Mesendoderm (in vitro differentiated cells): ENCODE results near the gene MROH2B.

ENCODE experiments used
- DNase-seq: peaks from one replicate; pipeline ENCODE4 v3.0.0; 2013
- H2AK5ac ChIP-seq: 2 replicates; pipeline ENCODE4 v1.6.1; 2013; ENCODE audit warnings: low read length, inconsistent platforms
- H2BK120ac ChIP-seq: 2 replicates; pipeline ENCODE4 v1.6.1; 2013; ENCODE audit warnings: low read depth, mild to moderate bottlenecking, low read length, moderate library complexity, mixed read lengths
- H2BK15ac ChIP-seq: replicated peaks from 2 replicates; pipeline ENCODE4 v1.6.1; 2013; ENCODE audit warnings: low read depth, mild to moderate bottlenecking, moderate library complexity
- H2BK5ac ChIP-seq: 2 replicates; pipeline ENCODE4 v1.6.1; 2013; ENCODE audit warnings: low read length, inconsistent platforms
- H3K18ac ChIP-seq: 2 replicates; pipeline ENCODE4 v1.6.1; 2013; ENCODE audit warnings: mild to moderate bottlenecking, low read length, mixed read lengths
- H3K23ac ChIP-seq: one replicate; pipeline ENCODE4 v1.6.1; 2013; ENCODE audit warnings: low read length
- H3K27ac ChIP-seq: 2 replicates; pipeline ENCODE4 v1.5.1; 2013; ENCODE audit warnings: low read depth, mild to moderate bottlenecking, inconsistent platforms, low read length, moderate library complexity
- H3K27me3 ChIP-seq: 2 replicates; pipeline ENCODE4 v1.6.1; 2013; ENCODE audit warnings: low read length, control low read depth, mild to moderate bottlenecking, inconsistent platforms; ENCODE audit not compliant: insufficient read depth, poor library complexity
- H3K36me3 ChIP-seq: 2 replicates; pipeline ENCODE4 v1.6.1; 2013; ENCODE audit warnings: low read length, inconsistent platforms; ENCODE audit not compliant: control insufficient read depth, insufficient read depth
- H3K4ac ChIP-seq: one replicate; pipeline ENCODE4 v1.6.1; 2013; ENCODE audit warnings: low read depth, mild to moderate bottlenecking, low read length, moderate library complexity
- H3K4me1 ChIP-seq: 2 replicates; pipeline ENCODE4 v1.6.1; 2013; ENCODE audit warnings: low read depth, low read length, inconsistent platforms; ENCODE audit not compliant: control insufficient read depth
- H3K4me2 ChIP-seq: 2 replicates; pipeline ENCODE4 v1.6.1; 2013; ENCODE audit warnings: low read length
- H3K4me3 ChIP-seq: 2 replicates; pipeline ENCODE4 v1.5.1; 2013; ENCODE audit warnings: mild to moderate bottlenecking, low read length
- H3K56ac ChIP-seq: one replicate; pipeline ENCODE4 v1.6.1; 2013; ENCODE audit warnings: low read length
- H3K79me1 ChIP-seq: 2 replicates; pipeline ENCODE4 v1.6.1; 2013; ENCODE audit warnings: low read length, inconsistent platforms
- H3K79me2 ChIP-seq: 2 replicates; pipeline ENCODE4 v1.6.1; 2013; ENCODE audit warnings: mild to moderate bottlenecking, low read length; ENCODE audit not compliant: control insufficient read depth, insufficient read depth
- H3K9ac ChIP-seq: 2 replicates; pipeline ENCODE4 v1.6.1; 2013; ENCODE audit warnings: low read length, inconsistent platforms
- H4K5ac ChIP-seq: one replicate; pipeline ENCODE4 v1.6.1; 2013; ENCODE audit warnings: low read length
- H4K8ac ChIP-seq: one replicate; pipeline ENCODE4 v1.6.1; 2013; ENCODE audit warnings: low read depth, mild to moderate bottlenecking, control low read depth, low read length, moderate library complexity
- WGBS: extraction: QIAGEN DNeasy Blood & Tissue Kit; methylation state at CpG from one replicate; pipeline ENCODE4 v1.1.7; 2013; ENCODE audit warnings: low lambda C conversion rate, missing lambda C conversion rate; ENCODE audit not compliant: insufficient coverage; ENCODE audit errors: extremely low coverage; 5-methylcytosine and 5-hydroxymethylcytosine counted together

Gene MROH2B

DNA sequence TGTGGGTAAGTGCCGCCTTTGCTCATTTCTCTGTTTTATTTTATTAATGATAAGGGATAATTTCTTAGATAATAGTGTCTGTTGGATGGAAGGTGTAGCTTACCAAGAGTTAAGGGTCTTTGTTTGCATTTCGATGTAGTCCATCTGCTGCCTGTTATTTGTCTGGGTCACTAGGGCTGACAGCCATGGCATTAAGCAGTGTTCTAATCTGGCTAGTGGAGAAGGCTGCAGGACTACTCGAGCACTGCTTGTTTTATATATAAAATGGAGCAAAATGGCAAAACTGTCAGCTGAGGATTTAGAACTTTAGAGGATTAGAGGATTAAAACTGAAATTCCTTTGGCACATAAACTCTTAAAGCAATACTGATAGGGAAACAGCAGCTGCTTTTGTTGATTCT, 94.3 kb downstream of the MROH2B start:
- H3K18ac ChIP-seq, result no peak overlapping the region
- H3K23ac ChIP-seq, result no peak overlapping the region
- no peak overlapping the region for H3K9ac ChIP-seq
- no peak overlapping the region for H4K5ac ChIP-seq
- no peak overlapping the region for H2BK120ac ChIP-seq
- H2BK5ac ChIP-seq, result no peak overlapping the region
- no peak overlapping the region for H2BK15ac ChIP-seq
- no peak overlapping the region for H3K56ac ChIP-seq
- no peaks in the 10 kb centered on the region for H3K36me3 ChIP-seq
- H3K4me2 ChIP-seq, result no peak overlapping the region
- no peak overlapping the region for H4K8ac ChIP-seq
- no peaks in the 10 kb centered on the region for H3K79me1 ChIP-seq
- no peak overlapping the region for H3K4me3 ChIP-seq
- no peak overlapping the region for H3K4ac ChIP-seq
- no peak overlapping the region for H2AK5ac ChIP-seq
- DNase-seq, result no peak
- no CpG with 5 or more reads among the region's 3 CpGs for WGBS
- no peak overlapping the region for H3K27ac ChIP-seq
- no peaks in the 10 kb centered on the region for H3K79me2 ChIP-seq
- H3K4me1 ChIP-seq, result no peaks in the 10 kb centered on the region
- H3K27me3 ChIP-seq, result no peaks in the 10 kb centered on the region

DNA sequence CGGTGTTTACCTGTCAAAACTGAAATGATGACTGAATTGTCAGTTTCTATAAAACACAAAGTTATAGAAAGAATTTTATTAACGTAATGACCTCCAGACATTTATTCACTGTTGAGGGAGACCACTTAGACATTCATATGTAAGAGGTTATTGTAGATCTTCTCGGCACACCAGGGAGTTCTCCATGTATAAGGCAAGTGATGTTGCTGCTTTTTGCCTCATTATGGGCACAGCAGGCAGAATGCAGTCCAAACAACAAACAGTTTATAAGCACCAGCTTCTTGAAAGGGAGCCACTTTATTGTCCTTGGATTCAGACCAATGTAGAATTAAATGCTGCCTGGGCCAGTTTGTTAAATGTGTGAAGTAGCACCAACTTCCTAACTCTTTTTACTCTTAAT, 95.1 kb downstream of the MROH2B start:
- Histone ChIP-seq H3K79me2 (no peaks in the 10 kb centered on the region), H3K4me1 (no peaks in the 10 kb centered on the region), H2BK5ac (no peak overlapping the region), H2BK15ac (no peak overlapping the region), H4K8ac (no peak overlapping the region), H3K4ac (no peak overlapping the region), H3K36me3 (no peaks in the 10 kb centered on the region), H3K27me3 (no peaks in the 10 kb centered on the region), H3K4me2 (no peak overlapping the region), H3K18ac (no peak overlapping the region), H3K27ac (no peak overlapping the region), H3K79me1 (no peaks in the 10 kb centered on the region), H3K56ac (no peak overlapping the region), H2AK5ac (no peak overlapping the region), H3K23ac (no peak overlapping the region), H3K9ac (no peak overlapping the region), H3K4me3 (no peak overlapping the region), H4K5ac (no peak overlapping the region), H2BK120ac (no peak overlapping the region)
- DNase-seq, result no peak
- no CpG with 5 or more reads among the region's 3 CpGs for WGBS

DNA sequence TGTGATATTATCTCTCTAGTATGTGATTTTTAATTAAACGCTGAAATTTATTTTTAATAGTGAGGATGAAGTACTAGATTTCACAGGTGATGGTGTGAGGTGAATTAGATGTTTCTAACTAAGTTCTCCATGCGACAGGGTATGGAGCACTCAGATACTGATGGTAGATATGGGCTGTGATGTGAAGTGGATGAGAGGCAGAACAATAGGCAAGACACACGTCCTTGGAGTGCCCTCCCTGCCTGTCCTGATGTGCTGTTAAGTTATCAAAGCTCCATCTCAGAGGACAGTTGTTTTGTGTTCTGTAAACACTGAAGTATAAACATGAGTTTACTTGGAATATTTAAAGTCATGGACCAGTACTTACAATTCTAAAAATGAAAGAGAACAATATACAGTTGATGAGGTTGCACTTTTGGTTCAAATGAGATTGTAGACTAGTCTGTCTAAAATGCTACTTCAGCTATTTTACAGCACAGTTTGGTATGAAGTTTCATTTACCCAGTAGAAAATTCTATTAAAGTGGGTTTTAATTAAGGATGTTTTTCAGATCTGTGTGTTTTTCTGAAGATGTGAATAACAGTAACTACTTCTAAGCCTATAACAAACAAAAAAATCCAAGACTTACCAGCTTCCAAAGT, 97.7 kb downstream of the MROH2B start:
- H3K4ac ChIP-seq, result no peak overlapping the region
- no peaks in the 10 kb centered on the region for H3K79me2 ChIP-seq
- no peak overlapping the region for H3K4me3 ChIP-seq
- H3K23ac ChIP-seq, result no peak overlapping the region
- no peak overlapping the region for H3K27ac ChIP-seq
- H4K5ac ChIP-seq, result no peak overlapping the region
- H3K56ac ChIP-seq, result no peak overlapping the region
- WGBS, result 100% methylated on average over 1 of the region's 3 CpGs
- H3K79me1 ChIP-seq, result no peaks in the 10 kb centered on the region
- no peak overlapping the region for H2AK5ac ChIP-seq
- H2BK5ac ChIP-seq, result no peak overlapping the region
- no peak overlapping the region for H3K18ac ChIP-seq
- H3K36me3 ChIP-seq, result no peaks in the 10 kb centered on the region
- H3K9ac ChIP-seq, result no peak overlapping the region
- no peak overlapping the region for H4K8ac ChIP-seq
- no peaks in the 10 kb centered on the region for H3K27me3 ChIP-seq
- no peaks in the 10 kb centered on the region for H3K4me1 ChIP-seq
- H2BK15ac ChIP-seq, result no peak overlapping the region
- DNase-seq, result no peak
- no peak overlapping the region for H3K4me2 ChIP-seq
- no peak overlapping the region for H2BK120ac ChIP-seq

DNA sequence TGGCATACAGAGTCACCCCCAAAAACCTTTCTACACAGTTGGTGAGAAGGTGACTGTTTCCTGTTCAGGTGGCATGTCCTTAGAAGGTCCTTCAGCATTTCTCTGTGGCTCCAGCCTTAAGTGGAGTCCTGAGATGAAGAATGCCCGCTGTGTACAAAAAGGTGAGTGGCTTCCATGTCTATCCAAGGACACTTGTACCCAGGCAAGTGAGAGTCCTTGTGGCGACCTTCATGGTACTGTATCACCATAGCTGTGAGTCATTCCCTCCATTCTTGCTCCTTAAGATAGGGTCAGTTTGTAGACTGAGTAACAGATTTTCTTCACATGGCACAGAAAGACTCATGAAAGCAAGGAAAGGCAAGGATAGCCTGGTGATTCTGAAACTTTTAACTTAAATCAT, 98.7 kb downstream of the MROH2B start:
- no peaks in the 10 kb centered on the region for H3K79me1 ChIP-seq

DNA sequence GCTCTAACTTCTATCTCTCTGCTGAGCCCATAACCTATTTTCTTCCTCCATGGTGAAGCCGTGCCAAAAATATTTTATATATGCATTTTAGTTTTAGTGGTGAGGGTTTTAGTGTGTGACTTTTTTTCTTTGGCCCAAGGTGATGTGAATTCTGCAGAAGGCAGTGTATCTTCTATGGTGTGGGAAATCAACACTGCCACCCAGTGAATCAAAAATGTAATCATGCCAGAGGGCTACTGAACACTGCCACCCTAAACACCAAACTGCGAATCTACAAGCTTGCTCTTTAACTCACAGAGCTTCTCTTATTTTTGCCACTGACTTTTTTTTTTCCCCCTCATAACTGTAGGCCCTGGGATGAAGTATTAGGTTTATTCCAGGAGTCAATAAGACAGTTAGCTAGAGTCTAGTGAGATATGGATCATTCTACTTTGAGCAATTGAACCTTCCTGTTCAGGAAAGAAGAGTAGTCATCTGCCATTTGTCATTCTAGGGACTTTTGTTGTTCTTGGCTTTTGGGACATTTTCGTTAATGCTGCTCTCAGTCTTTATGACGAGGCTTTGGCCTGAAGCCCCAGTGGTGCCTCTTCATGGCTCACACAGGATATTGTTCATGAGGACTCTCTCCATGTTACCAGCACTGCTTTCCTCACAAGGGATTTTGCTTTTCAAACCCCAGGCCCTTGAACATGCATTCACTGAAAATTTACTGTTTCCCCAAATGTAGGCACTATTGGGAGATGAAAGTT, 108.8 kb downstream of the MROH2B start:
- no peak overlapping the region for H4K8ac ChIP-seq
- no peaks in the 10 kb centered on the region for H3K4me1 ChIP-seq
- no CpG with 5 or more reads among the region's 4 CpGs for WGBS
- H2BK15ac ChIP-seq, result no peak overlapping the region
- no peaks in the 10 kb centered on the region for H3K36me3 ChIP-seq
- no peak overlapping the region for H3K9ac ChIP-seq
- no peak overlapping the region for H3K4me3 ChIP-seq
- no peak overlapping the region for H3K4me2 ChIP-seq
- H2AK5ac ChIP-seq, result no peak overlapping the region
- no peak overlapping the region for H3K18ac ChIP-seq
- H3K23ac ChIP-seq, result no peak overlapping the region
- H3K27ac ChIP-seq, result no peak overlapping the region
- H3K56ac ChIP-seq, result no peak overlapping the region
- H3K27me3 ChIP-seq, result no peaks in the 10 kb centered on the region
- DNase-seq, result no peak
- H3K4ac ChIP-seq, result no peak overlapping the region
- H3K79me1 ChIP-seq, result no peaks in the 10 kb centered on the region
- no peaks in the 10 kb centered on the region for H3K79me2 ChIP-seq
- H4K5ac ChIP-seq, result no peak overlapping the region
- no peak overlapping the region for H2BK120ac ChIP-seq
- no peak overlapping the region for H2BK5ac ChIP-seq

More for the DNA sequence above, 98.7 kb downstream of the MROH2B start:
- Histone ChIP-seq H3K27me3 (no peaks in the 10 kb centered on the region), H2BK5ac (no peak overlapping the region), H3K4ac (no peak overlapping the region), H3K18ac (no peak overlapping the region), H3K27ac (no peak overlapping the region), H3K56ac (no peak overlapping the region), H3K4me1 (no peaks in the 10 kb centered on the region), H4K5ac (no peak overlapping the region), H2BK120ac (no peak overlapping the region), H3K4me2 (no peak overlapping the region), H3K36me3 (no peaks in the 10 kb centered on the region), H3K23ac (no peak overlapping the region), H2AK5ac (no peak overlapping the region), H4K8ac (no peak overlapping the region), H3K9ac (no peak overlapping the region), H3K4me3 (no peak overlapping the region), H3K79me2 (no peaks in the 10 kb centered on the region), H2BK15ac (no peak overlapping the region)
- no CpG with 5 or more reads among the region's 2 CpGs for WGBS
- no peak for DNase-seq
